AG09319 (cell line): ENCODE results near the gene FOXS1.
"Not testable (repeated sequence)": the region's sequence is repeated elsewhere in the genome, so short reads cannot be mapped to it uniquely, and the experiment has no call there.

Experiments
- DNase-seq: peaks from one replicate; pipeline ENCODE4 v3.0.0-alpha.2; 2010; ENCODE audit warnings: low read depth; ENCODE audit errors: extremely low read depth
- CTCF ChIP-seq: IDR thresholded peaks from 2 replicates; pipeline ENCODE4 v1.5.1; 2011; ENCODE audit warnings: low read depth, mild to moderate bottlenecking, inconsistent platforms, low read length, moderate library complexity

Gene FOXS1

DNA sequence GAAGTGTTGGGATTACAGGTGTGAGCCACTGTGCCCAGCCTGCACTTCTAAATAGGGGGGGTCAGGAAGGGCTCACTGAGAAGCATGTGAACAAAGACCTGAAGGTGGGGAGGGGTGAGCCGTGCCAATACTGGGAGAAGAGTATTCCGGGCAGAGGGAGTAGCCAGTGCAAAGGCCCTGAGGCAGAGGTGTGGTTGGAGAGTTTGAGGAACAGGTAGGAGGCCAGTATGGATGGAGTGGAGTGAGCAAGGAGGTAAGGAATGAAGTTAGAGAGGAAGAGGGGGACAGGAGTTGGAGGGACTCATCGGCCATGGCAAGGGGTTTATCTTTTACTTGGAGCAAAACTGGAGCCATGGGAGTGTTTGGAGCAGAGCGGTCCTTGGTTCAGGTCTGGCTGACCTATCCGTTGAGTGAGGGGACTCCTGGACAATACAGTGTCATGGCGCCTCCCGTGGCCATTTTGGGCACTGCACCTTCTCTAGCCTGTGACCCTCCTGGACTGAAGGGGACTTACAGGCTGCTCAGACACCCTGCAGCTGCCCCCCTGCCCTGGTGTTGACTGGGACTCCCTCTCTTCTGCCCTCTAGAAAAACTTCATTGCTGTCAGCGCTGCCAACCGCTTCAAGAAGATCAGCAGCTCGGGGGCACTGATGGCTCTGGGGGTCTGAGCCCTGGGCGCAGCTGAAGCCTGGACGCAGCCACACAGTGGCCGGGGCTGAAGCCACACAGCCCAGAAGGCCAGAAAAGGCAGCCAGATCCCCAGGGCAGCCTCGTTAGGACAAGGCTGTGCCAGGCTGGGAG, 12.1 kb downstream of the FOXS1 start:
- DNase-seq, result no peak
- peak; percentile 79 for TF ChIP-seq CTCF

GRCh38 chr20:31831771-31832306, 13.6 kb downstream of the FOXS1 start:
- DNase-seq, result no peak
- no peak for TF ChIP-seq CTCF

- TF ChIP-seq CTCF, result no peak
- no peak for DNase-seq
Observed at GRCh38 chr20:31831211-31831610, 14.2 kb downstream of the FOXS1 start.

GRCh38 chr20:31830406-31830981, 14.9 kb downstream of the FOXS1 start:
- TF ChIP-seq CTCF, result no peak
- no peak for DNase-seq

- TF ChIP-seq CTCF, result no peak
Observed at GRCh38 chr20:31829731-31830130, 15.7 kb downstream of the FOXS1 start.

GRCh38 chr20:31828016-31828415, 17.4 kb downstream of the FOXS1 start:
- DNase-seq, result not testable (repeated sequence)

More at GRCh38 chr20:31829731-31830130, 15.7 kb downstream of the FOXS1 start:
- DNase-seq, result no peak

- TF ChIP-seq CTCF, result no peak
- no peak for DNase-seq
Observed at GRCh38 chr20:31827059-31827458, 18.3 kb downstream of the FOXS1 start.
